K562 (cell line): ENCODE results near the gene GOLPH3L. TPM values are rescaled to one million over a fixed set of nuclear protein-coding genes. Genes with fewer than 3 reads are reported as not detected.
A peak's percentile ranks its signal among the peaks of the same experiment; 100 is the strongest.
"Not testable (repeated sequence)": the region's sequence is repeated elsewhere in the genome, so short reads cannot be mapped to it uniquely, and the experiment has no call there.

Experiments used
- ATAC-seq: fragments of 200-7000 bp; cut with Tn5 transposase; 3 replicates; pipeline ENCODE4 v1.9.1; 2020; ENCODE audit warnings: moderate library complexity
- BruUV-seq: library from RNA; stranded (reverse); fragments of 400-500 nt; replicated peaks from 2 replicates; lab custom pipeline; 2021; lab: Mats Ljungman, UMichigan
- CTCF ChIA-PET: fragments of 300-600 bp; formaldehyde crosslinking; extraction: SDS; loops from one replicate; lab custom pipeline; 2021; ENCODE audit warnings: low intra/inter-chr PET ratio; lab: Yijun Ruan, JAX
- POLR2A ChIA-PET: fragments of 300-600, 350-650 bp; sonication (Branson Sonifier 250); formaldehyde crosslinking; extraction: SDS; loops from one replicate; lab custom pipeline; 2021; ENCODE audit warnings: antibody characterized with exemption, inconsistent platforms; lab: Yijun Ruan, JAX
- DNase-seq, 4 experiments: peaks; one replicate each; pipeline versions ENCODE4 v3.0.0 to v3.0.0-alpha.2; 2011 to 2018; ENCODE audit warnings: low spot score in 3 of 4, mixed read lengths in 3 of 4; ENCODE audit errors: extremely low read depth in 1 of 4
- FAIRE-seq: peaks from 2 replicates; lab custom pipeline; 2011; peaks lifted over from hg19 to GRCh38; lab: Jason Lieb, UNC
- H2AFZ ChIP-seq: 2 replicates; pipeline ENCODE4 v1.6.0; 2011; ENCODE audit warnings: low read depth, low read length, control low read depth, inconsistent platforms
- H3K27ac ChIP-seq: fragments of 200-600 bp; 3 replicates; pipeline ENCODE4 v1.8.0; 2011; ENCODE audit warnings: low read depth, mild to moderate bottlenecking, control low read depth, inconsistent platforms, low read length, moderate library complexity, mixed read lengths; ENCODE audit errors: extremely low read depth
- H3K27me3 ChIP-seq, 2 experiments: fragments of 300-600 bp in 1 of 2; 2 replicates in 1 of 2; 3 replicates in 1 of 2; pipeline versions ENCODE4 v1.6.0 to v1.8.0; 2011; ENCODE audit warnings: inconsistent platforms in 2 of 2, low read length in 2 of 2, mild to moderate bottlenecking in 1 of 2, mixed read lengths in 1 of 2, moderate library complexity in 1 of 2; ENCODE audit not compliant: control insufficient read depth in 2 of 2, insufficient read depth in 2 of 2
- H3K36me3 ChIP-seq: fragments of 300-600 bp; 3 replicates; pipeline ENCODE4 v1.8.0; 2011; ENCODE audit warnings: mild to moderate bottlenecking, low read length, inconsistent platforms; ENCODE audit not compliant: control insufficient read depth, insufficient read depth
- H3K4me1 ChIP-seq, 2 experiments: fragments of 200-600 bp in 1 of 2; replicated peaks in 1 of 2; 2 replicates in 1 of 2; 3 replicates in 1 of 2; pipeline versions ENCODE4 v1.5.1 to v1.8.0; 2011; ENCODE audit warnings: inconsistent platforms in 2 of 2, low read length in 2 of 2, mild to moderate bottlenecking in 1 of 2, mixed read lengths in 1 of 2, moderate library complexity in 1 of 2; ENCODE audit not compliant: control insufficient read depth in 2 of 2, insufficient read depth in 2 of 2
- H3K4me2 ChIP-seq: 2 replicates; pipeline ENCODE4 v1.6.1; 2011; ENCODE audit warnings: low read length, control low read depth, inconsistent platforms, mixed read lengths; ENCODE audit not compliant: insufficient read depth
- H3K4me3 ChIP-seq: fragments of 200-600 bp; sonication (generic), shearing (Covaris generic); 2 replicates; pipeline ENCODE4 v1.5.1; 2016; ENCODE audit warnings: control low read depth, inconsistent platforms
- H3K79me2 ChIP-seq: fragments of 200-600 bp; 3 replicates; pipeline ENCODE4 v1.8.0; 2011; ENCODE audit warnings: low read length, inconsistent platforms; ENCODE audit not compliant: control insufficient read depth, insufficient read depth
- H3K9ac ChIP-seq, 2 experiments: 2 replicates each; pipeline versions ENCODE4 v1.6.0 to v1.6.1; 2011; ENCODE audit warnings: low read depth in 2 of 2, low read length in 2 of 2, control low read depth in 1 of 2, inconsistent platforms in 1 of 2, mild to moderate bottlenecking in 1 of 2, mixed read lengths in 1 of 2; ENCODE audit not compliant: insufficient read depth in 1 of 2
- H3K9me1 ChIP-seq: one replicate; pipeline ENCODE4 v1.6.0; 2011; ENCODE audit warnings: inconsistent platforms, mild to moderate bottlenecking, low read length, moderate library complexity; ENCODE audit not compliant: control insufficient read depth, insufficient read depth
- H3K9me3 ChIP-seq: replicated peaks from 2 replicates; pipeline ENCODE4 v1.5.1; 2011; ENCODE audit warnings: low read depth, low read length, inconsistent platforms; ENCODE audit not compliant: control insufficient read depth, insufficient read depth
- H4K20me1 ChIP-seq: replicated peaks from 2 replicates; pipeline ENCODE4 v1.6.1; 2011; ENCODE audit warnings: low read length, inconsistent platforms, mixed read lengths; ENCODE audit not compliant: control insufficient read depth, insufficient read depth
- ZBTB40 ChIP-seq, 2 experiments: fragments of 450-650 bp in 1 of 2; sonication (generic) in 1 of 2; formaldehyde crosslinking in 1 of 2; IDR thresholded peaks; 2 replicates each; pipeline versions ENCODE4 v1.7.1 to v1.9.0; 2016 to 2022; ENCODE audit warnings: inconsistent platforms in 1 of 2, mild to moderate bottlenecking in 1 of 2, missing genetic modification reagents in 1 of 2
- ZNF121 ChIP-seq: sonication (generic); formaldehyde crosslinking; conservative IDR thresholded peaks from 2 replicates; pipeline ENCODE4 v1.8.0; 2022; ENCODE audit warnings: missing genetic modification reagents
- WGBS: fragments of 100-300 bp; shearing (Covaris generic); methylation state at CpG from one replicate; pipeline ENCODE4 v1.1.6; 2016; ENCODE audit warnings: low coverage, mixed read lengths; ENCODE audit not compliant: insufficient coverage; ENCODE audit errors: missing lambda C conversion rate; 5-methylcytosine and 5-hydroxymethylcytosine counted together
- in situ Hi-C: fragments of 300-500 bp; cut with MboI; formaldehyde crosslinking; loops from 4 replicates; pipeline ENCODE4 v1.15.0; 2018; ENCODE audit warnings: inconsistent platforms, mixed read lengths
- intact Hi-C: fragments of 100-400 bp; cut with micrococcal nuclease; formaldehyde crosslinking; loops from 2 replicates; pipeline ENCODE4 v1.14.2; 2022
- polyA plus RNA-seq, 8 experiments: library from polyadenylated mRNA; depleted of rRNA in 4 of 8; stranded (reverse) in 5 of 8; unstranded in 3 of 8; fragments of >200 nt; fragmentation: Nextera tagmentation in 2 of 8; fragmentation: Illumina TruSeq in 1 of 8; extraction: Ambion mirVana in 2 of 8; extraction: Trizol in 1 of 8; gene quantifications; 2 replicates each; pipeline versions ENCODE4 v1.2.1 to v1.2.3, GENCODE V29; 2011 to 2014; ENCODE audit warnings: inconsistent platforms in 1 of 8, missing spikeins in 1 of 8
- total RNA-seq, 7 experiments: library from RNA; depleted of rRNA in 6 of 7; stranded (reverse); fragments of >200 nt in 6 of 7; fragmentation: Illumina TruSeq in 2 of 7; extraction: Trizol in 2 of 7; gene quantifications; 2 replicates each; pipeline versions ENCODE4 v1.2.1 to v1.2.3, GENCODE V29; 2011 to 2021; ENCODE audit warnings: low replicate concordance in 1 of 7

GOLPH3L gene
- total and polyA plus RNA-seq, 9 of the 15 experiments (the other 6 are each of a cell fraction or from before 2014, with no cell fraction given) = 8.1 to 42.1 (median 21.6) TPM

- H3K9ac ChIP-seq = peak overlapping the region; percentile 51 to 77; a peak in 3 of 4 replicates
- POLR2A ChIA-PET = interaction anchor here (0.8 to 4.9 kb wide), 4 partner anchors 10 to 46 kb away, joined by 3 to 22 read pairs (median 11); partner anchors contain the start of gene MCL1
- FAIRE-seq = not testable (repeated sequence)
Measured at GRCh38 chr1:150605451-150605731, 91.6 kb downstream of the GOLPH3L start.

More at GRCh38 chr1:150605451-150605731, 91.6 kb downstream of the GOLPH3L start:
- Histone ChIP-seq H3K4me1 (peaks cover 11 to 17% of the 10 kb centered on the region in 2 experiments; a peak in 4 of 5 replicates), H3K27ac (peak overlapping the region; percentile 86; the same call in 2 of the 3 replicates)
- peak; percentile 3; the same call in 1 of the 3 replicates for ATAC-seq
- H3K36me3 ChIP-seq; H4K20me1 ChIP-seq; DNase-seq; CTCF ChIA-PET; H3K4me3 ChIP-seq; BruUV-seq; H3K79me2 ChIP-seq; H3K4me2 ChIP-seq; in situ Hi-C loops; H3K9me1 ChIP-seq; intact Hi-C loops; H3K9me3 ChIP-seq; H2AFZ ChIP-seq; H3K27me3 ChIP-seq; TF ChIP-seq ZBTB40 (CRISPR knock-in tag; IDR thresholded peaks at IDR 0.05): not testable (repeated sequence)
- WGBS = 71% methylated on average over 2 of the region's 3 CpGs
- TF ChIP-seq ZBTB40 (IDR thresholded peaks at IDR 0.05) (0 out of 2 replicates have a peak, but pooled peaks have one; percentile 3), ZNF121 (peak; percentile 52; the same call in 1 of the 2 replicates)
